Thyroid gland (tissue), 4 donors: ENCODE measurements around the gene CHD6. TPM values are rescaled to one million over a fixed set of nuclear protein-coding genes. Genes with fewer than 3 reads are reported as not detected.

ENCODE experiments used
- DNase-seq, 2 donors: peaks; one replicate each; pipeline ENCODE4 v3.0.0-alpha.2; 2019
- H3K27ac ChIP-seq, 3 donors: fragments of 200-600 bp; sonication (generic); 1 replicate in 2 of 3; 2 replicates in 1 of 3; pipeline ENCODE4 v1.5.1; 2016 to 2019; ENCODE audit warnings: mild to moderate bottlenecking in 1 of 3, moderate library complexity in 1 of 3
- H3K27me3 ChIP-seq: fragments of 200-600 bp; sonication (generic); one replicate; pipeline ENCODE4 v1.5.1; 2019
- H3K36me3 ChIP-seq, 2 donors: fragments of 200-600 bp; sonication (generic); one replicate each; pipeline ENCODE4 v1.5.1; 2016 to 2019
- H3K4me1 ChIP-seq, 2 donors: fragments of 200-600 bp; sonication (generic); one replicate each; pipeline ENCODE4 v1.5.1; 2017 to 2019
- H3K4me3 ChIP-seq, 3 donors: fragments of 200-600 bp; sonication (generic); replicated peaks in 1 of 3; 1 replicate in 2 of 3; 2 replicates in 1 of 3; pipeline ENCODE4 v1.5.1; 2016; ENCODE audit warnings: mild to moderate bottlenecking in 1 of 3
- H3K9me3 ChIP-seq: fragments of 200-600 bp; sonication (generic); one replicate; pipeline ENCODE4 v1.5.1; 2017
- CTCF ChIP-seq, 6 experiments: fragments of 200-600 bp in 3 of 6; fragments of 450-650 bp in 3 of 6; sonication (generic) in 3 of 6; IDR thresholded peaks; one replicate each; pipeline ENCODE4 v1.5.1; 2016 to 2019; ENCODE audit warnings: antibody characterized with exemption in 6 of 6, mild to moderate bottlenecking in 2 of 6, inconsistent platforms in 1 of 6, moderate library complexity in 1 of 6
- POLR2A ChIP-seq, 2 donors: fragments of 450-650 bp; IDR thresholded peaks; one replicate each; pipeline ENCODE4 v1.6.1; 2017; ENCODE audit warnings: antibody characterized with exemption in 2 of 2, mild to moderate bottlenecking in 2 of 2, moderate library complexity in 1 of 2
- WGBS, 2 donors: methylation state at CpG; one replicate each; pipeline ENCODE4 v1.1.5; 2017; 5-methylcytosine and 5-hydroxymethylcytosine counted together
- intact Hi-C: fragments of 100-400 bp; cut with DNase I; formaldehyde crosslinking; loops from one replicate; pipeline ENCODE4 v1.15.1; 2023
- total RNA-seq, 4 donors: library from RNA; depleted of rRNA; stranded (reverse); fragments of >200 nt; gene quantifications; one replicate each; pipeline ENCODE4 v1.2.3, GENCODE V29; 2016

CHD6 gene
- total RNA-seq, 4 donors from 2014 or later: 58.0 to 104 (median 81.6) TPM

GRCh38 chr20:41617059-41617901 lies 897 bp downstream of the CHD6 start:
- no peak for TF ChIP-seq POLR2A (IDR thresholded peaks at IDR 0.05)
- no peak for TF ChIP-seq CTCF (IDR thresholded peaks at IDR 0.05)
- intact Hi-C loops: loop anchor here (10.0 kb wide), 1 partner anchor 932 kb away; the partner anchor contains the start of gene MAFB
- Histone ChIP-seq H3K9me3 (no peaks in the 10 kb centered on the region), H3K4me1 (peaks cover 29 to 37% of the 10 kb centered on the region in 2 donors), H3K27me3 (no peaks in the 10 kb centered on the region), H3K4me3 (peak overlapping the region in 2 of 3 donors; percentile 50 to 66), H3K27ac (peak overlapping the region in 1 of 3 donors; percentile 63), H3K36me3 (no peaks in the 10 kb centered on the region)
- peak; percentile 34 to 45 for DNase-seq
- WGBS, 2 donors: 8% methylated on average over 13 to 18 of the region's 35 CpGs

GRCh38 chr20:41616228-41616627 lies 1.9 kb downstream of the CHD6 start:
- no peak for DNase-seq
- Histone ChIP-seq H3K9me3 (no peaks in the 10 kb centered on the region), H3K27ac (peak overlapping the region in 1 of 3 donors; percentile 24), H3K4me3 (no peak overlapping the region), H3K4me1 (peaks cover 29 to 42% of the 10 kb centered on the region in 2 donors), H3K27me3 (no peaks in the 10 kb centered on the region), H3K36me3 (no peaks in the 10 kb centered on the region)
- WGBS, 2 donors: 26 to 37% methylated on average over 4 of the region's 4 CpGs
- TF ChIP-seq CTCF (IDR thresholded peaks at IDR 0.05) (no peak), POLR2A (IDR thresholded peaks at IDR 0.05) (no peak)
- intact Hi-C loops: loop anchor here (10.0 kb wide), 1 partner anchor 931 kb away; the partner anchor contains the start of gene MAFB

GRCh38 chr20:41615676-41616075 lies 2.5 kb downstream of the CHD6 start:
- DNase-seq: no peak
- H3K27ac ChIP-seq: no peak overlapping the region
- no peak overlapping the region for H3K4me3 ChIP-seq
- H3K9me3 ChIP-seq: no peaks in the 10 kb centered on the region
- H3K27me3 ChIP-seq: no peaks in the 10 kb centered on the region
- 76 to 78% methylated on average over 3 of the region's 3 CpGs for WGBS, 2 donors
- no peaks in the 10 kb centered on the region for H3K36me3 ChIP-seq
- H3K4me1 ChIP-seq: peaks cover 29 to 42% of the 10 kb centered on the region in 2 donors
- no peak for TF ChIP-seq POLR2A (IDR thresholded peaks at IDR 0.05)
- intact Hi-C loops: loop anchor here (10.0 kb wide), 1 partner anchor 931 kb away; the partner anchor contains the start of gene MAFB

- Histone ChIP-seq H3K27ac (no peak overlapping the region), H3K27me3 (no peaks in the 10 kb centered on the region), H3K9me3 (no peaks in the 10 kb centered on the region), H3K36me3 (no peaks in the 10 kb centered on the region), H3K4me3 (no peak overlapping the region), H3K4me1 (peaks cover 29 to 42% of the 10 kb centered on the region in 2 donors)
- intact Hi-C loops: loop anchor here (10.0 kb wide), 1 partner anchor 930 kb away; the partner anchor contains the start of gene MAFB
- DNase-seq: no peak
- TF ChIP-seq CTCF (IDR thresholded peaks at IDR 0.05): no peak
- no peak for TF ChIP-seq POLR2A (IDR thresholded peaks at IDR 0.05)
- WGBS, 2 donors: 26 to 52% methylated on average over 1 of the region's 1 CpG
Measured at GRCh38 chr20:41615110-41615509, 3.1 kb downstream of the CHD6 start.

GRCh38 chr20:41613321-41613720 lies 4.9 kb downstream of the CHD6 start:
- no peak for TF ChIP-seq CTCF (IDR thresholded peaks at IDR 0.05)
- TF ChIP-seq POLR2A (IDR thresholded peaks at IDR 0.05): no peak
- 89 to 95% methylated on average over 2 of the region's 2 CpGs for WGBS, 2 donors
- Histone ChIP-seq H3K4me1 (peaks cover 35 to 47% of the 10 kb centered on the region in 2 donors), H3K9me3 (no peaks in the 10 kb centered on the region), H3K4me3 (no peak overlapping the region), H3K27me3 (no peaks in the 10 kb centered on the region), H3K36me3 (no peaks in the 10 kb centered on the region), H3K27ac (no peak overlapping the region)
- intact Hi-C loops: loop anchor here (10.0 kb wide), 1 partner anchor 929 kb away; the partner anchor contains the start of gene MAFB
- DNase-seq: no peak
